OCI-LY1 (cell line): Measurements from ENCODE around the gene DHRS1.

Experiments
- CTCF ChIP-seq: fragments of 200-600 bp; sonication (generic), shearing (Covaris generic); IDR thresholded peaks from 2 replicates; pipeline ENCODE4 v1.5.1; 2017; ENCODE audit warnings: mild to moderate bottlenecking, antibody characterized with exemption, low read length, moderate library complexity, mixed read lengths
- EZH2 ChIP-seq: fragments of 200-600 bp; sonication (generic), shearing (Covaris generic); IDR thresholded peaks from 2 replicates; pipeline ENCODE4 v1.8.0; 2017; ENCODE audit warnings: borderline replicate concordance, mixed run types, mild to moderate bottlenecking, antibody characterized with exemption, low read length, moderate library complexity, mixed read lengths

DNA sequence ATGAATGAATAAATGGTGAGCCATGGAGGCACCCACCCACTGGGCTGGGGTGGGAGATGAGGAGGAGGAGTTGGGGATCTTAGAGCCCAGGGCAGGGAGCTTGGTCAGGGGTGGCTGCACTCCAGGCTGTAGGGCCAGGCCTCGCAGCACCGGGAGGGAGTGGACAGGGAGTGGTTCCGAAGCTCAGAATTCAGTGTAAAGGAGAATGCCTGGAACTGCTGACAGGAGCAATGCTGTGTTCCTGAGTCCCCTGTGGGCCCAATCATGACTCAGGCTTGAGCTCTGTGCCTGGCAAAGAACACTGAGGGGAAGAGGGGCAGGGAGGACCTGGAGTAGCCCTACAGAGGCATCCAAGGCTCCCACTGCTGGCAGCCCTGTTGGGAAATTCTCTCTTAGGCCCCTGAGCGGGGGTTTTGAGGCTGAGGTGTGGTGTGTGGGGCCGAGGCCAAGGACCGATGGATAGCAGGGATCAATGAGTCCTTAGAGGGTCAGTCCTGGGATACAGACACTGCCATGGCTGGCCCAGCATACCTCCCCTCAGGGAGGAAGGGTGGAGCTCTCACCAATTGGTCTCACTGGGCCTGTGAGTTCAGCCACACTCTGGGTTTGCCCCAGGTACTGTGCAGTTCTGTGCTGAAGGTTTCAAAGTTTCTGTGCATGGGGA, 18.7 kb downstream of the DHRS1 start:
- TF ChIP-seq CTCF (no peak), EZH2 (no peak)
